Astrocyte (in vitro differentiated cells and primary cell): Measurements from ENCODE around the gene TNFRSF25. TPM values are rescaled to one million over a fixed set of nuclear protein-coding genes. Genes with fewer than 3 reads are reported as not detected.

Experiments
- DNase-seq: peaks from one replicate; pipeline ENCODE4 v3.0.0-alpha.2; 2010; ENCODE audit warnings: low read depth
- FAIRE-seq: peaks from 2 replicates; lab custom pipeline; 2011; peaks lifted over from hg19 to GRCh38; lab: Jason Lieb, UNC
- H2AFZ ChIP-seq: 2 replicates; pipeline ENCODE4 v1.6.0; 2012; ENCODE audit warnings: low read depth, low read length, inconsistent platforms
- H3K27ac ChIP-seq: 2 replicates; pipeline ENCODE4 v1.5.1; 2011; ENCODE audit warnings: low read depth, low read length, inconsistent platforms
- H3K27me3 ChIP-seq: 2 replicates; pipeline ENCODE4 v1.6.0; 2011; ENCODE audit warnings: low read length, inconsistent platforms; ENCODE audit not compliant: insufficient read depth
- H3K36me3 ChIP-seq: 2 replicates; pipeline ENCODE4 v1.5.1; 2011; ENCODE audit warnings: low read length, inconsistent platforms; ENCODE audit not compliant: insufficient read depth
- H3K4me1 ChIP-seq: 2 replicates; pipeline ENCODE4 v1.5.1; 2011; ENCODE audit warnings: low read length, inconsistent platforms; ENCODE audit not compliant: insufficient read depth
- H3K4me2 ChIP-seq: 2 replicates; pipeline ENCODE4 v1.6.0; 2012; ENCODE audit warnings: low read length, inconsistent platforms
- H3K4me3 ChIP-seq: 2 replicates; pipeline ENCODE4 v1.5.1; 2011; ENCODE audit warnings: low read depth, mild to moderate bottlenecking, low read length, inconsistent platforms; ENCODE audit not compliant: insufficient read depth
- H3K79me2 ChIP-seq: 2 replicates; pipeline ENCODE4 v1.6.0; 2012; ENCODE audit warnings: mild to moderate bottlenecking, low read length, inconsistent platforms; ENCODE audit not compliant: insufficient read depth
- H3K9ac ChIP-seq: 2 replicates; pipeline ENCODE4 v1.6.0; 2012; ENCODE audit warnings: mild to moderate bottlenecking, low read length, inconsistent platforms
- H3K9me3 ChIP-seq: 2 replicates; pipeline ENCODE4 v1.5.1; 2012; ENCODE audit warnings: low read depth, mild to moderate bottlenecking, low read length, inconsistent platforms; ENCODE audit not compliant: insufficient read depth
- H4K20me1 ChIP-seq: 2 replicates; pipeline ENCODE4 v1.6.0; 2012; ENCODE audit warnings: low read length, inconsistent platforms; ENCODE audit not compliant: insufficient read depth
- H3K27ac Mint-ChIP-seq: one replicate; pipeline ENCODE4 v1.8.0; 2021; ENCODE audit warnings: mild to moderate bottlenecking, mixed read lengths; ENCODE audit not compliant: unreplicated experiment
- H3K27me3 Mint-ChIP-seq: one replicate; pipeline ENCODE4 v1.8.0; 2021; ENCODE audit warnings: low read depth, mixed read lengths; ENCODE audit not compliant: unreplicated experiment
- H3K36me3 Mint-ChIP-seq: one replicate; pipeline ENCODE4 v1.8.0; 2021; ENCODE audit warnings: low read depth, mixed read lengths; ENCODE audit not compliant: unreplicated experiment
- H3K4me1 Mint-ChIP-seq: one replicate; pipeline ENCODE4 v1.8.0; 2021; ENCODE audit warnings: low read depth, mixed read lengths; ENCODE audit not compliant: unreplicated experiment
- H3K4me3 Mint-ChIP-seq: one replicate; pipeline ENCODE4 v1.8.0; 2021; ENCODE audit warnings: mild to moderate bottlenecking, moderate library complexity, mixed read lengths; ENCODE audit not compliant: unreplicated experiment
- H3K9me3 Mint-ChIP-seq: one replicate; pipeline ENCODE4 v1.8.0; 2021; ENCODE audit warnings: mild to moderate bottlenecking, mixed read lengths; ENCODE audit not compliant: unreplicated experiment
- EZH2 ChIP-seq: IDR thresholded peaks from 2 replicates; pipeline ENCODE4 v1.6.1; 2012; ENCODE audit warnings: mild to moderate bottlenecking, low read length, inconsistent platforms; ENCODE audit not compliant: insufficient read depth
- total RNA-seq: library from RNA; stranded (reverse); gene quantifications from 2 replicates; pipeline ENCODE4 v1.2.1, GENCODE V29; 2021
- TF ChIP-seq, protein P1 (sequence below): IDR thresholded peaks from 2 replicates; pipeline ENCODE4 v1.5.1; 2011; ENCODE audit warnings: low read depth, mild to moderate bottlenecking, inconsistent platforms, low read length, moderate library complexity; ENCODE audit not compliant: insufficient read depth

Gene TNFRSF25
- total RNA-seq, 1 donor from 2014 or later, result 18.8 TPM

- Mint-ChIP-seq H3K27ac (no peak overlapping the region), H3K4me3 (no peak overlapping the region), H3K9me3 (no peaks in the 10 kb centered on the region), H3K4me1 (peaks cover 9% of the 10 kb centered on the region), H3K27me3 (no peaks in the 10 kb centered on the region), H3K36me3 (no peaks in the 10 kb centered on the region)
- no peak overlapping the region for H3K9ac ChIP-seq
- DNase-seq (no peak), FAIRE-seq (no peak)
- H3K9me3 ChIP-seq, result no peaks in the 10 kb centered on the region
- no peak overlapping the region for H3K4me3 ChIP-seq
- H3K4me1 ChIP-seq, result peaks cover 13% of the 10 kb centered on the region
- H3K27ac ChIP-seq, result no peak overlapping the region
- H3K4me2 ChIP-seq, result no peak overlapping the region
- H4K20me1 ChIP-seq, result no peaks in the 10 kb centered on the region
- no peak overlapping the region for H2AFZ ChIP-seq
- H3K27me3 ChIP-seq, result no peaks in the 10 kb centered on the region
- no peaks in the 10 kb centered on the region for H3K79me2 ChIP-seq
- TF ChIP-seq EZH2, result no peak
- TF ChIP-seq, protein P1, sequence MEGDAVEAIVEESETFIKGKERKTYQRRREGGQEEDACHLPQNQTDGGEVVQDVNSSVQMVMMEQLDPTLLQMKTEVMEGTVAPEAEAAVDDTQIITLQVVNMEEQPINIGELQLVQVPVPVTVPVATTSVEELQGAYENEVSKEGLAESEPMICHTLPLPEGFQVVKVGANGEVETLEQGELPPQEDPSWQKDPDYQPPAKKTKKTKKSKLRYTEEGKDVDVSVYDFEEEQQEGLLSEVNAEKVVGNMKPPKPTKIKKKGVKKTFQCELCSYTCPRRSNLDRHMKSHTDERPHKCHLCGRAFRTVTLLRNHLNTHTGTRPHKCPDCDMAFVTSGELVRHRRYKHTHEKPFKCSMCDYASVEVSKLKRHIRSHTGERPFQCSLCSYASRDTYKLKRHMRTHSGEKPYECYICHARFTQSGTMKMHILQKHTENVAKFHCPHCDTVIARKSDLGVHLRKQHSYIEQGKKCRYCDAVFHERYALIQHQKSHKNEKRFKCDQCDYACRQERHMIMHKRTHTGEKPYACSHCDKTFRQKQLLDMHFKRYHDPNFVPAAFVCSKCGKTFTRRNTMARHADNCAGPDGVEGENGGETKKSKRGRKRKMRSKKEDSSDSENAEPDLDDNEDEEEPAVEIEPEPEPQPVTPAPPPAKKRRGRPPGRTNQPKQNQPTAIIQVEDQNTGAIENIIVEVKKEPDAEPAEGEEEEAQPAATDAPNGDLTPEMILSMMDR, result no peak
- H3K36me3 ChIP-seq, result no peaks in the 10 kb centered on the region
Observed at GRCh38 chr1:6513320-6513801, 47.4 kb upstream of the TNFRSF25 start.

DNA sequence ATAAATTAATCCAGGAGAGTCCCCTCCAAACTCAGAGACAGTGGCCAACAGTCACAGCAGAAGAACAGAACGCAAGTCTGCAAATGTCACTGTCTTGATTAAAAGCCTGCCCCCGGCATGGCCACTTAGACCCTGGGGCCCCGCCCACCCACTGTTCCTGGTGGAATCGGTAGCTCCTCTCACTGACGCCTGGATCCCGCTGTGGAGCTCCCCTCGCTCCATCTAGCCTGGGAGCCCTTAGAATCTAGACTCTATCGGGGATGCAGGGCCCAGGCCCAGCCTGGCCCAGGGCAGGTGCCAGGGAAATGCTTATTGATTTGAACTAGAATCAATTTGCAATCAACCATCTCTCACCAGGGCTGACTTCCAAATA is 46.9 kb upstream of the TNFRSF25 start:
- H3K4me1 ChIP-seq, result peaks cover 13% of the 10 kb centered on the region
- Mint-ChIP-seq H3K36me3 (no peaks in the 10 kb centered on the region), H3K27ac (no peak overlapping the region), H3K4me1 (peaks cover 9% of the 10 kb centered on the region), H3K27me3 (no peaks in the 10 kb centered on the region), H3K4me3 (no peak overlapping the region), H3K9me3 (no peaks in the 10 kb centered on the region)
- H3K36me3 ChIP-seq, result no peaks in the 10 kb centered on the region
- no peak overlapping the region for H3K4me2 ChIP-seq
- no peak for DNase-seq
- no peak overlapping the region for H3K9ac ChIP-seq
- H3K4me3 ChIP-seq, result no peak overlapping the region
- H3K27ac ChIP-seq, result no peak overlapping the region
- H3K79me2 ChIP-seq, result no peaks in the 10 kb centered on the region
- H3K27me3 ChIP-seq, result no peaks in the 10 kb centered on the region
- no peaks in the 10 kb centered on the region for H3K9me3 ChIP-seq
- no peak overlapping the region for H2AFZ ChIP-seq
- TF ChIP-seq EZH2, result no peak
- TF ChIP-seq, protein P1, result no peak
- no peaks in the 10 kb centered on the region for H4K20me1 ChIP-seq
- FAIRE-seq, result no peak

- H3K27ac Mint-ChIP-seq, result no peak overlapping the region
- Histone ChIP-seq H3K4me2 (no peak overlapping the region), H3K9ac (no peak overlapping the region), H3K36me3 (no peaks in the 10 kb centered on the region), H3K27me3 (no peaks in the 10 kb centered on the region), H2AFZ (no peak overlapping the region), H3K4me3 (no peak overlapping the region), H3K79me2 (no peaks in the 10 kb centered on the region), H3K4me1 (peaks cover 9% of the 10 kb centered on the region), H4K20me1 (no peaks in the 10 kb centered on the region), H3K27ac (no peak overlapping the region), H3K9me3 (no peaks in the 10 kb centered on the region)
- peaks cover 6% of the 10 kb centered on the region for H3K4me1 Mint-ChIP-seq
- no peak for DNase-seq
- no peak overlapping the region for H3K4me3 Mint-ChIP-seq
- no peak for FAIRE-seq
- TF ChIP-seq, protein P1, result no peak
- TF ChIP-seq EZH2, result no peak
- H3K27me3 Mint-ChIP-seq, result no peaks in the 10 kb centered on the region
- H3K9me3 Mint-ChIP-seq, result no peaks in the 10 kb centered on the region
- H3K36me3 Mint-ChIP-seq, result no peaks in the 10 kb centered on the region
Observed at GRCh38 chr1:6512245-6512907, 46.4 kb upstream of the TNFRSF25 start.
